Tibial nerve (tissue), 4 donors: ENCODE results near the gene M1AP.

ENCODE experiments used
- CTCF ChIP-seq, 5 experiments: fragments of 200-600 bp in 3 of 5; fragments of 450-650 bp in 2 of 5; sonication (generic) in 3 of 5; IDR thresholded peaks; one replicate each; pipeline ENCODE4 v1.5.1; 2016 to 2019; ENCODE audit warnings: antibody characterized with exemption in 5 of 5, mild to moderate bottlenecking in 3 of 5, moderate library complexity in 2 of 5
- EP300 ChIP-seq, 2 donors: sonication (generic); formaldehyde crosslinking; IDR thresholded peaks; one replicate each; pipeline ENCODE4 v1.6.1; 2017; ENCODE audit warnings: antibody characterized with exemption in 2 of 2, mild to moderate bottlenecking in 1 of 2
- POLR2A ChIP-seq, 2 donors: fragments of 450-650 bp; IDR thresholded peaks; one replicate each; pipeline ENCODE4 v1.6.1; 2017; ENCODE audit warnings: antibody characterized with exemption in 2 of 2, mild to moderate bottlenecking in 2 of 2, moderate library complexity in 2 of 2

GRCh38 chr2:74602586-74603281 is 45.4 kb downstream of the M1AP start:
- TF ChIP-seq POLR2A (IDR thresholded peaks at IDR 0.05) (no peak), CTCF (IDR thresholded peaks at IDR 0.05) (no peak), EP300 (IDR thresholded peaks at IDR 0.05) (no peak)
